Pancreas (tissue), 10 donors: ENCODE results near the gene AJAP1. TPM values are rescaled to one million over a fixed set of nuclear protein-coding genes. Genes with fewer than 3 reads are reported as not detected.
"Not testable (repeated sequence)": the region's sequence is repeated elsewhere in the genome, so short reads cannot be mapped to it uniquely, and the experiment has no call there.

Experiments used
- ATAC-seq, 4 donors: fragments of 200-7000 bp; cut with Tn5 transposase; one replicate each; pipeline versions ENCODE4 v1.8.0 to v1.9.1; 2020; ENCODE audit warnings: mild to moderate bottlenecking in 4 of 4, moderate library complexity in 4 of 4
- DNase-seq, 6 donors: peaks; one replicate each; pipeline ENCODE4 v3.0.0-alpha.2; 2020
- FAIRE-seq: peaks from 2 replicates; lab custom pipeline; 2012; peaks lifted over from hg19 to GRCh38; lab: Jason Lieb, UNC
- H3K27ac ChIP-seq, 4 donors: fragments of 200-600 bp; sonication (generic); 1 replicate in 3 of 4; 2 replicates in 1 of 4; pipeline versions ENCODE4 v1.5.0 to v1.8.0; 2020
- H3K27me3 ChIP-seq, 4 donors: fragments of 200-600 bp; one replicate each; pipeline ENCODE4 v1.8.0; 2021
- H3K36me3 ChIP-seq, 3 donors: fragments of 200-600 bp; sonication (generic) in 1 of 3; one replicate each; pipeline versions ENCODE4 v1.5.0 to v1.8.0; 2020 to 2021
- H3K4me1 ChIP-seq, 3 donors: fragments of 200-600 bp; one replicate each; pipeline ENCODE4 v1.8.0; 2021
- H3K4me3 ChIP-seq, 4 donors: fragments of 200-600 bp; sonication (generic) in 2 of 4; one replicate each; pipeline versions ENCODE4 v1.5.0 to v1.8.0; 2020 to 2021
- H3K9me3 ChIP-seq, 4 donors: fragments of 200-600 bp; one replicate each; pipeline ENCODE4 v1.8.0; 2021
- WGBS, 2 donors: extraction: QIAGEN DNeasy Blood & Tissue Kit; methylation state at CpG; one replicate each; pipeline ENCODE4 v1.1.7; 2013; 5-methylcytosine and 5-hydroxymethylcytosine counted together
- intact Hi-C, 3 donors: fragments of 100-400 bp; cut with DNase I; formaldehyde crosslinking; loops; one replicate each; pipeline versions ENCODE4 v1.11.1 to v1.14.2; 2022
- polyA plus RNA-seq, 2 donors: library from polyadenylated mRNA; stranded (reverse); fragments of 200-250 nt; gene quantifications; one replicate each; pipeline ENCODE4 v1.2.3, GENCODE V29; 2013
- total RNA-seq, 6 donors: library from RNA; stranded (reverse); fragmentation: NEBNext Ultra II Directional in 4 of 6; extraction: Animal tissue kit (Norgen Biotek cat#: 25700) in 4 of 6; gene quantifications; one replicate each; pipeline versions ENCODE4 v1.2.1 to v1.2.4, GENCODE V29; 2021 to 2023
- TF ChIP-seq, protein P1 (sequence below), 4 donors: fragments of 200-600 bp; sonication (generic) in 3 of 4; IDR thresholded peaks; one replicate each; pipeline versions ENCODE4 v1.5.0 to v1.8.0; 2021; ENCODE audit warnings: antibody characterized with exemption in 4 of 4
- donor health status: healthy with polysubstance abuse.
- donor health status: DM: no; HTN: no; CAD: no; lungs with moderate emphysema.
- donor health status: DM: no; HTN: no; CAD: no.
- donor health status: control.
- donor health status: control.
- donor health status: Bipolar disorder and iron deficiency.
- donor health status: DM: yes; HTN: yes; CAD: no.
- donor health status: DM: no; HTN: no; CAD: no.
- donor health status: DM: no; HTN: no; CAD: no.
- donor health status: DM: yes; HTN: yes; CAD: no.

The AJAP1 gene
- total and polyA plus RNA-seq, 8 donors, result 0.38 to 4.3 (median 2.2) TPM

DNA sequence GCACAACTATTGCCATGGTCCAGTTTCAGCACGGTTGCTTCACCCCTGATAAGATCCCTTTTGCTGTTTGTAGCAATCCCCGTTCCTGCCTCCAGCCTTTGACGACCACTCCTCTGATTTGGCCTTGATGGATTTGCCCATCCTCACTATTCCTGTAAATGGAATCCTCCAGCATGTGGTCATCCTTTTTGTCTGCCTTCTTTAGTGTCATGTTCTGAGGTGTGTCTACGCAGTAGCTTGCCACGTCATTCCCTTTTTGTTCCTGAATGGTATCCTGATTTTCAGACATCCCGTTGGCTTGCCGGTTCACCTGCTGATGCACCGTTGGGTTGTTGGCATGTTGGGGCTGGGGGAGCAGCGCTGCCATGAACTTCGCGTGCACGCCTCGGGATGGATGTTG lies 7.8 kb downstream of the AJAP1 start:
- Histone ChIP-seq H3K4me3 (no peak overlapping the region), H3K36me3 (no peaks in the 10 kb centered on the region), H3K27ac (no peak overlapping the region), H3K9me3 (no peaks in the 10 kb centered on the region), H3K4me1 (no peaks in the 10 kb centered on the region), H3K27me3 (peaks cover 0 to 8% (median 0%) of the 10 kb centered on the region in 4 donors)
- TF ChIP-seq, protein P1, sequence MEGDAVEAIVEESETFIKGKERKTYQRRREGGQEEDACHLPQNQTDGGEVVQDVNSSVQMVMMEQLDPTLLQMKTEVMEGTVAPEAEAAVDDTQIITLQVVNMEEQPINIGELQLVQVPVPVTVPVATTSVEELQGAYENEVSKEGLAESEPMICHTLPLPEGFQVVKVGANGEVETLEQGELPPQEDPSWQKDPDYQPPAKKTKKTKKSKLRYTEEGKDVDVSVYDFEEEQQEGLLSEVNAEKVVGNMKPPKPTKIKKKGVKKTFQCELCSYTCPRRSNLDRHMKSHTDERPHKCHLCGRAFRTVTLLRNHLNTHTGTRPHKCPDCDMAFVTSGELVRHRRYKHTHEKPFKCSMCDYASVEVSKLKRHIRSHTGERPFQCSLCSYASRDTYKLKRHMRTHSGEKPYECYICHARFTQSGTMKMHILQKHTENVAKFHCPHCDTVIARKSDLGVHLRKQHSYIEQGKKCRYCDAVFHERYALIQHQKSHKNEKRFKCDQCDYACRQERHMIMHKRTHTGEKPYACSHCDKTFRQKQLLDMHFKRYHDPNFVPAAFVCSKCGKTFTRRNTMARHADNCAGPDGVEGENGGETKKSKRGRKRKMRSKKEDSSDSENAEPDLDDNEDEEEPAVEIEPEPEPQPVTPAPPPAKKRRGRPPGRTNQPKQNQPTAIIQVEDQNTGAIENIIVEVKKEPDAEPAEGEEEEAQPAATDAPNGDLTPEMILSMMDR (IDR thresholded peaks at IDR 0.05), result no peak
- ATAC-seq, result no peak
- FAIRE-seq, result no peak
- no peak for DNase-seq
- 66 to 73% methylated on average over 13 of the region's 13 CpGs for WGBS, 2 donors
- intact Hi-C loops, result no loop called here

DNA sequence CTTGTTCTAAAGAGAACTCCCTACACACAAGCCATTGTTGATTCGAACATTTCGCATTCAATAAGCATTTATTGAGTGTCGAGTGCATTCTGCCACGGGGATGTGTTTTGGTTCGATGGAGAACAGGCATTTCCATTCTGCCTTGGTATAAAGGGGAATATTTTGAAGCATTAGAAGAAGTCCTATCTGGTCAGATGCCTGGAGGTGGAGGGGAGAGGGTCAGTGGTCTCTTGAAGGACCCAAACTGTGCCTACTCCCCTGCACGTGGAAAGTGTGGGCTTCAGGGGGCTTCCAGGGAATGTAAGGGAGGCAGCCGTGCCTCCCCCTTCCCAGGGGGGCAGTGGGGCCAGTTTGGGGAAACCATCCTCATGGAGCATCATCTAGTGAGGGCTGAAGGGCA lies 8.3 kb downstream of the AJAP1 start:
- Histone ChIP-seq H3K36me3 (no peaks in the 10 kb centered on the region), H3K9me3 (no peaks in the 10 kb centered on the region), H3K4me1 (no peaks in the 10 kb centered on the region), H3K27ac (no peak overlapping the region), H3K4me3 (no peak overlapping the region), H3K27me3 (peaks cover 0 to 8% (median 0%) of the 10 kb centered on the region in 4 donors)
- TF ChIP-seq, protein P1 (IDR thresholded peaks at IDR 0.05), result no peak
- DNase-seq (no peak), FAIRE-seq (no peak), ATAC-seq (no peak)
- intact Hi-C loops, result no loop called here
- 52 to 67% methylated on average over 7 of the region's 7 CpGs for WGBS, 2 donors

DNA sequence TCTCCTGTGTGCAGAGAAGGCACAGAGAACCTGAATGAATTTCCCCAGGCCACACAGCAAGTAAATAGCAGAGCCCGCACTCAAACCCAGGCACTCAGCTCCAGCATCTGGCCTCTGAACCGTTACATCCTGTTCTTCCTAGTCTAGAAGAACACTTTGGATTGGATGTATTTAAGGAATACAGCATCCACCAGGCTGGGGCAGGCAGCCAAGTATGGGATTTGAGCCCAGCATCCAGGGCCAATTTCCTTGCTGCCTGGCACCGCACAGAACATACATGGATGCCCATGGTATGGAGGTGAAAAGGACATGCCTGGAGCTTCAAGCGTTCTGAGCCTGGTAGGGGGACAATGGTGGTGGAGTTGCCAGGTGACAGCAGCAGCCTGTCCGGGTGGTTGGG lies 9.7 kb downstream of the AJAP1 start:
- no peaks in the 10 kb centered on the region for H3K36me3 ChIP-seq
- H3K4me3 ChIP-seq, result no peak overlapping the region
- ATAC-seq (no peak), FAIRE-seq (no peak), DNase-seq (no peak)
- intact Hi-C loops, result no loop called here
- H3K27me3 ChIP-seq, result no peaks in the 10 kb centered on the region
- H3K9me3 ChIP-seq, result no peaks in the 10 kb centered on the region
- no peak overlapping the region for H3K27ac ChIP-seq
- no peaks in the 10 kb centered on the region for H3K4me1 ChIP-seq
- TF ChIP-seq, protein P1 (IDR thresholded peaks at IDR 0.05), result no peak
- 64 to 73% methylated on average over 5 of the region's 5 CpGs for WGBS, 2 donors

DNA sequence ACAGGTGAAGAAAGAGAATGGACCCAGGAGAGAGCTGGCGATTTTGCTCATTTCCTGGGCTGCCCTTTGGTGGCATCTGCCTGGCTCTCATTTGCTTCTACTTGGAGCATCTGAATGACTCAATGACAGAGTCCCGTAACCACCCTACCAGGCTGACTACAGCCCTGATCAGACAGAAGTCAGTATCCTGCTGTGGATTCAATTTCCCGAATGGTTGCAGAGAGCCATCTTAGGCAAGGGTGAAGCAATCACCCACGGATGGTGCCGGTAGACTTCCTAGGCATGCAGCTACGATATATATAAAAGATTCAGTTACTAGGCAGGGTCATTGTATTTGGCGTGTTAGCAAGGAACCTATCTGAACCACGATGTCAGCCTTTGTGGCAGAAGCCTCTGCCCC lies 10.2 kb downstream of the AJAP1 start:
- FAIRE-seq (no peak), DNase-seq (no peak), ATAC-seq (no peak)
- Histone ChIP-seq H3K9me3 (no peaks in the 10 kb centered on the region), H3K36me3 (no peaks in the 10 kb centered on the region), H3K27me3 (no peaks in the 10 kb centered on the region), H3K27ac (no peak overlapping the region), H3K4me1 (no peaks in the 10 kb centered on the region), H3K4me3 (no peak overlapping the region)
- TF ChIP-seq, protein P1 (IDR thresholded peaks at IDR 0.05), result no peak
- WGBS, 2 donors, result 65 to 78% methylated on average over 8 of the region's 8 CpGs
- intact Hi-C loops, result no loop called here

DNA sequence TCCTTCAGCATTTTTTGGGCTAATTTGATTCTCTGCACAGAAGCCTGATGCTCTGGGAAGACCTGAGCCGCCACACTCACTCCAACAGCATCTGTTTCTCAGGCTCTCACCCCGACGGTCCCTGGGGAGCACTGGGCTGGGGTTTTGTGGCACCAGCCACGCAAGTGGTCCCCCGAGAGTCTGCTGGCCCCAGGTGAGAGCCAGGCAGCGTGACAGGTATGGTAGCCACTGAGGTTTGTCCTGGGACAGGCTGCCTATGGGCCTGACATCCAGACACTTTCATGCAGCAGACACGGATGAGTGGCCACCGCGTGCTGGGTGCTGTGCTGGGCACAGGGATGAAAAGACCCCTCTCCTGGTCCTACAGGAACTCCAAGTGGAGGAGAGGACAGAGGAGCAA lies 11.0 kb downstream of the AJAP1 start:
- Histone ChIP-seq H3K4me1 (no peaks in the 10 kb centered on the region), H3K9me3 (no peaks in the 10 kb centered on the region), H3K36me3 (no peaks in the 10 kb centered on the region), H3K4me3 (no peak overlapping the region), H3K27me3 (no peaks in the 10 kb centered on the region), H3K27ac (no peak overlapping the region)
- intact Hi-C loops, result no loop called here
- TF ChIP-seq, protein P1 (IDR thresholded peaks at IDR 0.05), result no peak
- DNase-seq, result no peak
- 57 to 77% methylated on average over 9 of the region's 9 CpGs for WGBS, 2 donors
- ATAC-seq, result no peak
- no peak for FAIRE-seq

DNA sequence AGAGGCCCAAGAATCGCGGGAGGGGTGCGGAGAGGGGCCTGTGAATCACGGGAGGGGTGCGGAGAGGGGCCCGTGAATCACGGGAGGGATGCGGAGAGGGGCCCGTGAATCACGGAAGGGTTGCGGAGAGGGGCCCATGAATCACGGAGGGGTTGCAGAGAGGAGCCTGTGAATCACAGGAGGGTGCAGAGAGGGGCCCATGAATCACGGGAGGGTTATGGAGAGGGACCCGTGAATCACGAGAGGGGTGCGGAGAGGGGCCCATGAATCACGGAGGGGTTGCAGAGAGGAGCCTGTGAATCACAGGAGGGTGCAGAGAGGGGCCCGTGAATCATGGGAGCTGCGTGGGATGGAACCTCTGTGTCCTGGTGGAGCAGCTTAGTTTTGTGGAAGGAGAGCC lies 12.3 kb downstream of the AJAP1 start:
- DNase-seq, H3K4me3 ChIP-seq, H3K4me1 ChIP-seq, H3K27me3 ChIP-seq, FAIRE-seq, ATAC-seq, H3K9me3 ChIP-seq, H3K27ac ChIP-seq, intact Hi-C loops, H3K36me3 ChIP-seq: not testable (repeated sequence)
- WGBS, 2 donors, result 77 to 86% methylated on average over 19 of the region's 19 CpGs
